SK-N-SH treated with all-trans-retinoic acid at 6 μM for 48 hours (cell line): ENCODE data around the gene CARM1.
A peak's percentile ranks its signal among the peaks of the same experiment; 100 is the strongest.
"Not testable (repeated sequence)": the region's sequence is repeated elsewhere in the genome, so short reads cannot be mapped to it uniquely, and the experiment has no call there.

ENCODE experiments used
- ATAC-seq: fragments of 200-7000 bp; cut with Tn5 transposase; 3 replicates; pipeline ENCODE4 v1.9.1; 2020; ENCODE audit warnings: mild to moderate bottlenecking, moderate library complexity
- ARNTL ChIP-seq: fragments of 450-650 bp; formaldehyde crosslinking; IDR thresholded peaks from 2 replicates; pipeline ENCODE4 v1.5.0; 2020; ENCODE audit warnings: low read depth, mild to moderate bottlenecking, moderate library complexity, borderline replicate concordance
- BACH2 ChIP-seq: fragments of 250-450 bp; sonication (Bioruptor Pico); IDR thresholded peaks from 2 replicates; pipeline ENCODE4 v1.9.0; 2021; ENCODE audit warnings: mild to moderate bottlenecking, borderline replicate concordance
- GLIS3 ChIP-seq: fragments of 250-450 bp; sonication (Bioruptor Pico); IDR thresholded peaks from 2 replicates; pipeline ENCODE4 v1.5.0; 2020; ENCODE audit warnings: mild to moderate bottlenecking, moderate library complexity
- ISL1 ChIP-seq: fragments of 250-450 bp; sonication (Bioruptor Pico); IDR thresholded peaks from 2 replicates; pipeline ENCODE4 v2.1.2; 2022; ENCODE audit warnings: mild to moderate bottlenecking, moderate library complexity
- OSR1 ChIP-seq: fragments of 250-450 bp; sonication (Bioruptor Pico); IDR thresholded peaks from 2 replicates; pipeline ENCODE4 v1.8.0; 2022; ENCODE audit warnings: moderate library complexity, mild to moderate bottlenecking, inconsistent platforms
- RARB ChIP-seq: fragments of 250-450 bp; sonication (Bioruptor Pico); IDR thresholded peaks from 2 replicates; pipeline ENCODE4 v1.8.0; 2021; ENCODE audit warnings: mild to moderate bottlenecking, moderate library complexity
- SNAI2 ChIP-seq: fragments of 250-450 bp; sonication (Bioruptor Pico); IDR thresholded peaks from 2 replicates; pipeline ENCODE4 v1.5.0; 2020; ENCODE audit warnings: mild to moderate bottlenecking, moderate library complexity
- TOX ChIP-seq: fragments of 250-450 bp; sonication (Bioruptor Pico); IDR thresholded peaks from 2 replicates; pipeline ENCODE4 v1.8.0; 2021; ENCODE audit warnings: mild to moderate bottlenecking, moderate library complexity, borderline replicate concordance
- ZC3H10 ChIP-seq: fragments of 250-450 bp; sonication (Bioruptor Pico); IDR thresholded peaks from 2 replicates; pipeline ENCODE4 v1.5.1; 2021; ENCODE audit warnings: mild to moderate bottlenecking, moderate library complexity
- ZFP3 ChIP-seq: fragments of 250-450 bp; sonication (Bioruptor Pico); IDR thresholded peaks from 2 replicates; pipeline ENCODE4 v1.5.0; 2020; ENCODE audit warnings: mild to moderate bottlenecking, moderate library complexity
- ZFP30 ChIP-seq: fragments of 450-650 bp; formaldehyde crosslinking; IDR thresholded peaks from 2 replicates; pipeline ENCODE4 v1.5.0; 2022; ENCODE audit warnings: mild to moderate bottlenecking, moderate library complexity
- ZNF565 ChIP-seq: fragments of 450-650 bp; formaldehyde crosslinking; conservative IDR thresholded peaks from 2 replicates; pipeline ENCODE4 v1.5.0; 2020; ENCODE audit warnings: low read depth, mild to moderate bottlenecking, moderate library complexity
- ZNF70 ChIP-seq: fragments of 450-650 bp; formaldehyde crosslinking; IDR thresholded peaks from 2 replicates; pipeline ENCODE4 v1.5.0; 2020; ENCODE audit warnings: mild to moderate bottlenecking, moderate library complexity
- ZNF8 ChIP-seq: fragments of 450-650 bp; formaldehyde crosslinking; IDR thresholded peaks from 2 replicates; pipeline ENCODE4 v1.5.0; 2020; ENCODE audit warnings: mild to moderate bottlenecking, moderate library complexity
- TF ChIP-seq, protein P1 (sequence below): fragments of 250-450 bp; sonication (Bioruptor Pico); IDR thresholded peaks from 2 replicates; pipeline ENCODE4 v1.8.0; 2021; ENCODE audit warnings: low read depth, mild to moderate bottlenecking, moderate library complexity, borderline replicate concordance
- TF ChIP-seq, protein P2 (sequence below): fragments of 250-450 bp; sonication (Bioruptor Pico); IDR thresholded peaks from 2 replicates; pipeline ENCODE4 v1.5.1; 2020; ENCODE audit warnings: low read depth, mild to moderate bottlenecking, moderate library complexity
- TF ChIP-seq, protein P3 (sequence below): fragments of 250-450 bp; sonication (Bioruptor Pico); IDR thresholded peaks from 2 replicates; pipeline ENCODE4 v1.5.0; 2020; ENCODE audit warnings: mild to moderate bottlenecking, moderate library complexity

CARM1 gene

DNA sequence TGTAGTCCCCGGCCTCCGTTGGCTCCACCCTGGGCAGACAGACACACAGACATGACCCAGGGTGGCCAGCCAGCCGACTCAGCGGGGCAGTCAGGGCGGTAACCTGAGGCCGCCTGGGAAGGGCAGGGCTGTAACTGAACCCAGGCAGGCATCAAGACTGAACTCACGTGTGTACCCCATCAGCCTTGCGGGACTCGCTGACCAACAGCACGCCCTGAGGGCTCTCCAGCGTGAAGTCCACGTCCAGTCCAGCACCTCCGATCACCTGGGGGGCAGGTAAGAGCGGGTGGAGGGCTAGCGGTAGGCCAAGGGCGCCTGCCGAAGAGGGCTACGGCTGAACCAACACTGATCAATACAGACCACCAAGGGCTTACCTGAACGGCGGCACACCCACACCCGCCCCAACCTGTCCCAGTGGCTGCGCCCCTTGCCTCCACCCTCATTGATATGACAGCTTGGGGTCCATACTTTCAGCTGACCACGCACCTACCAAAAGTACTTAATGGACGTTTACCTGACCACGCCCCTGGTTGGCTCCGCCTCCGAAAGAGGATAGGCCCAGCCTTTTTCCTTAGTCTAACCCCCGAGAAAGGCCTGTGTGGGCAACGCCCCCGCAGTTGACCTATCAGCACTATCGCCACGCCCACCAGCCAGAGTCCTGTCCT is 36.1 kb upstream of the CARM1 start (continued):
- TF ChIP-seq, protein P1, sequence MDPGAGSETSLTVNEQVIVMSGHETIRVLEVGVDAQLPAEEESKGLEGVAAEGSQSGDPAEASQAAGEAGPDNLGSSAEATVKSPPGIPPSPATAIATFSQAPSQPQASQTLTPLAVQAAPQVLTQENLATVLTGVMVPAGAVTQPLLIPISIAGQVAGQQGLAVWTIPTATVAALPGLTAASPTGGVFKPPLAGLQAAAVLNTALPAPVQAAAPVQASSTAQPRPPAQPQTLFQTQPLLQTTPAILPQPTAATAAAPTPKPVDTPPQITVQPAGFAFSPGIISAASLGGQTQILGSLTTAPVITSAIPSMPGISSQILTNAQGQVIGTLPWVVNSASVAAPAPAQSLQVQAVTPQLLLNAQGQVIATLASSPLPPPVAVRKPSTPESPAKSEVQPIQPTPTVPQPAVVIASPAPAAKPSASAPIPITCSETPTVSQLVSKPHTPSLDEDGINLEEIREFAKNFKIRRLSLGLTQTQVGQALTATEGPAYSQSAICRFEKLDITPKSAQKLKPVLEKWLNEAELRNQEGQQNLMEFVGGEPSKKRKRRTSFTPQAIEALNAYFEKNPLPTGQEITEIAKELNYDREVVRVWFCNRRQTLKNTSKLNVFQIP, result no peak

DNA sequence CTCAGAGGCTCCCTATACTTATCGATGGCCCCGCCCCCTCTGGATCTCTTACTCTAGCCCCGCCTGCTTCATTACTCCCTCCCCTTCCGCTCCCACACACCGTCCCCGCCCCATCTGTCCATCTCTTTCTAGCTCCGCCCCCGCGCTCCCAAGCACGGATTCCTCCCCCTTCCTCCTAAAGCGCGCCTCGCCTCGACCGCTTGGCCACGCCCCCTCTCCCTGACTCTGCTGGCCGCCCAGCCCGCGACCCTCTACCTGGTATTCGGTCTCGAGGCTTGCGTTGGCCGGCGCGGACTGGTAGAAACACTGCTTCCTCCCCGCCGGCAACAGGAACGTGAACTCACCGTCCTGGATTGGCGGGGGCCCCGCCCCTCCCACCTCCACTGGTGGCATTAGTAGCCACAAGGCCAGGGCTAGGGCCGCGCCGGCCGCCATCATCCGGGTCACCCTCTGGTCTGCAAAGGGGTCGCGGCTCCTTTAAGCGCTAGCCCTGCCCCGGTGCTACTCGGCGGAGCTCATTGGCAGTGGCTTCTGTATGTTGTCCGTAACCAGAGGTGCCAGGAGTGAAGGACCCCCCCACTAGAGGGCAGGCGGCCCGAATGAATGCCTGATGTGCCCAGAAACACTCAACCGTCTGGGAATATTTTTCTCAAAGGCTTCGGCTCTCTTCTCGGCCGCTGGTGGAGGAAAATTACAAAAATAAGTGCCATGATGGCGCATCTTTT is 35.4 kb upstream of the CARM1 start, which contains the start of gene TMED1:
TSS of gene TMED1 (minus strand) at position 459 of the 725 bp plus-strand sequence. CDS start at position 438, 21 bp downstream.
- no peak for TF ChIP-seq TOX (CRISPR knock-in tag)
- 0 out of 2 replicates have a peak, but pooled peaks have one; percentile 5 for TF ChIP-seq ZFP3 (CRISPR knock-in tag)
- no peak for TF ChIP-seq ZNF8 (CRISPR knock-in tag)
- peak; percentile 8; the same call in 1 of the 2 replicates for TF ChIP-seq ZNF70 (CRISPR knock-in tag)
- TF ChIP-seq GLIS3, result no peak
- TF ChIP-seq, all 23 proteins: peak for 2
- ATAC-seq, result peak; percentile 95

DNA sequence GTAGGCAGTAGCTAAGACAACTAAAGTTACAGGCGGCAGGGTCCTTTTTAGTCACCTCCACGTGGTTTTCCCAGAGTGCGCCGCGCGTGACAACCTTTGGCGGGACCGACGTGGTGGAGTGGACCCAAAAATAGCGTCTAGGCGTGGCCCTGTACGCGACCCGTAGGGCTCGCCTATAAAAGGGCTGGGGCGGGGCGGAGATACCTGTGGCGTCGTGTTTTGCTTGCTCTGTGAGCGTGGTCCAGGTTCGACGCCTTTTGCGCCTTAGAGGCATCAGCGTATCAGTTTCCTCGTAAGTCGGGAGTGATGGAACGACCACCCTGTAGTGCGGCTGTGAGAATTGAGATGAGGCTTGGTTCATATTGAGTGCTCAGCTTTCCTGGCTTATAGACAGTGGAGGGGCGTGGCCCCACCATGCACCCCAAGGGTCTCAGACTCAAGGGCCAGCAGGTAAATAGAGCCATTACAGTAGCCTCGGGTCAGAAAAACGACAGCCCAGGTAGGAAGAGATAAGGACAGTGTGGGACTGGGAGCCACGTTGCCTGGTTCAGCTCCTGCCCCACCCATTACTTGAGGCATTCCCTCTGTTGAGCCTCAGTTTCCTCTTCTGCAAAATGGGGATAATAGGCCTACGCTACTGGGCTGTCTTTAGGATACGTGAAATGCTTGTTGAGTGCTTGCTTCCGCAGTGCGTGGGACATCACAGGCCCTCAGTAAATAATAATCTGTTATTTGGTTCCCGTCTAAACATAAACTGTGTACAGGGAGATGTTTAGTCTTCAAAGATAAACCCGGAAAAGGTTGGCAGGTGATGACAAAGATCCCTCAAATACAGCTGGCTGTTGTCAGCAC is 34.6 kb upstream of the CARM1 start:
- TF ChIP-seq ZNF70 (CRISPR knock-in tag), result peak; percentile 56; the same call in 1 of the 2 replicates
- TF ChIP-seq ZC3H10 (CRISPR knock-in tag), result no peak
- peak; percentile 62; the same call in 1 of the 2 replicates for TF ChIP-seq SNAI2 (CRISPR knock-in tag)
- TF ChIP-seq GLIS3, result no peak
- no peak for TF ChIP-seq ISL1 (CRISPR knock-in tag)
- TF ChIP-seq ZFP3 (CRISPR knock-in tag), result 0 out of 2 replicates have a peak, but pooled peaks have one; percentile 22
- TF ChIP-seq, protein P2, sequence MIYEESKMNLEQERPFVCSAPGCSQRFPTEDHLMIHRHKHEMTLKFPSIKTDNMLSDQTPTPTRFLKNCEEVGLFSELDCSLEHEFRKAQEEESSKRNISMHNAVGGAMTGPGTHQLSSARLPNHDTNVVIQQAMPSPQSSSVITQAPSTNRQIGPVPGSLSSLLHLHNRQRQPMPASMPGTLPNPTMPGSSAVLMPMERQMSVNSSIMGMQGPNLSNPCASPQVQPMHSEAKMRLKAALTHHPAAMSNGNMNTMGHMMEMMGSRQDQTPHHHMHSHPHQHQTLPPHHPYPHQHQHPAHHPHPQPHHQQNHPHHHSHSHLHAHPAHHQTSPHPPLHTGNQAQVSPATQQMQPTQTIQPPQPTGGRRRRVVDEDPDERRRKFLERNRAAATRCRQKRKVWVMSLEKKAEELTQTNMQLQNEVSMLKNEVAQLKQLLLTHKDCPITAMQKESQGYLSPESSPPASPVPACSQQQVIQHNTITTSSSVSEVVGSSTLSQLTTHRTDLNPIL (CRISPR knock-in tag), result no peak
- no peak for TF ChIP-seq ARNTL
- peak; percentile 44; the same call in 1 of the 2 replicates for TF ChIP-seq ZNF8 (CRISPR knock-in tag)
- TF ChIP-seq BACH2 (CRISPR knock-in tag), result no peak
- TF ChIP-seq OSR1, result no peak
- TF ChIP-seq, protein P1, result no peak
- no peak for TF ChIP-seq ZNF565
- TF ChIP-seq ZFP30 (CRISPR knock-in tag), result peak; percentile 36; the same call in 1 of the 2 replicates
- TF ChIP-seq RARB (CRISPR knock-in tag), result no peak
- TF ChIP-seq, protein P3, sequence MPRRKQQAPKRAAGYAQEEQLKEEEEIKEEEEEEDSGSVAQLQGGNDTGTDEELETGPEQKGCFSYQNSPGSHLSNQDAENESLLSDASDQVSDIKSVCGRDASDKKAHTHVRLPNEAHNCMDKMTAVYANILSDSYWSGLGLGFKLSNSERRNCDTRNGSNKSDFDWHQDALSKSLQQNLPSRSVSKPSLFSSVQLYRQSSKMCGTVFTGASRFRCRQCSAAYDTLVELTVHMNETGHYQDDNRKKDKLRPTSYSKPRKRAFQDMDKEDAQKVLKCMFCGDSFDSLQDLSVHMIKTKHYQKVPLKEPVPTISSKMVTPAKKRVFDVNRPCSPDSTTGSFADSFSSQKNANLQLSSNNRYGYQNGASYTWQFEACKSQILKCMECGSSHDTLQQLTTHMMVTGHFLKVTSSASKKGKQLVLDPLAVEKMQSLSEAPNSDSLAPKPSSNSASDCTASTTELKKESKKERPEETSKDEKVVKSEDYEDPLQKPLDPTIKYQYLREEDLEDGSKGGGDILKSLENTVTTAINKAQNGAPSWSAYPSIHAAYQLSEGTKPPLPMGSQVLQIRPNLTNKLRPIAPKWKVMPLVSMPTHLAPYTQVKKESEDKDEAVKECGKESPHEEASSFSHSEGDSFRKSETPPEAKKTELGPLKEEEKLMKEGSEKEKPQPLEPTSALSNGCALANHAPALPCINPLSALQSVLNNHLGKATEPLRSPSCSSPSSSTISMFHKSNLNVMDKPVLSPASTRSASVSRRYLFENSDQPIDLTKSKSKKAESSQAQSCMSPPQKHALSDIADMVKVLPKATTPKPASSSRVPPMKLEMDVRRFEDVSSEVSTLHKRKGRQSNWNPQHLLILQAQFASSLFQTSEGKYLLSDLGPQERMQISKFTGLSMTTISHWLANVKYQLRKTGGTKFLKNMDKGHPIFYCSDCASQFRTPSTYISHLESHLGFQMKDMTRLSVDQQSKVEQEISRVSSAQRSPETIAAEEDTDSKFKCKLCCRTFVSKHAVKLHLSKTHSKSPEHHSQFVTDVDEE (CRISPR knock-in tag), result no peak; the same call in 1 of the 2 replicates
- no peak for ATAC-seq

DNA sequence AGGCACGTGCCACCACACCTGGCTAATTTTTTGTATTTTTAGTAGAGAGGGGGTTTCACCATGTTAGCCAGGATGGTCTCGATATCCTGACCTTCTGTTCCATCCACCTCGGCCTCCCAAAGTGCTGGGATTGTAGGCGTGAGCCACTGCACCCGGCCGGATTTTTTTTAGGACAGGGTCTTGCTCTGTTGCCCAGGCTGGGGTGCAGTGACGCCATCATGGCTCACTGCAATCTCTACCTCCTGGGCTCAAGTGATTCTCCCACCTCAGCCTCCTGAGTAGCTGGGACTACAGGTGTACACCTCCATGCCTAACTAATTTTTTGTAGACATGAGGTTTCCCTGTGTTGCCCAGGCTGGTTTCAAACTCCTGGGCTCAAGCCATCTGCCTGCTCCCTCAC is 33.7 kb upstream of the CARM1 start:
- not testable (repeated sequence) for ATAC-seq
